Hepatocyte (in vitro differentiated cells): ENCODE results near the gene REX1BD. TPM values are rescaled to one million over a fixed set of nuclear protein-coding genes. Genes with fewer than 3 reads are reported as not detected.
A peak's percentile ranks its signal among the peaks of the same experiment; 100 is the strongest.

ENCODE experiments used
- DNase-seq: peaks from one replicate; pipeline ENCODE4 v3.0.0-alpha.2; 2016; ENCODE audit warnings: low spot score
- H2AFZ ChIP-seq: fragments of 200-600 bp; sonication (generic); 2 replicates; pipeline ENCODE4 v1.6.0; 2016; ENCODE audit warnings: antibody characterized with exemption, mild to moderate bottlenecking
- H3K27ac ChIP-seq: fragments of 200-600 bp; sonication (generic); 2 replicates; pipeline ENCODE4 v1.5.1; 2016; ENCODE audit warnings: mild to moderate bottlenecking
- H3K27me3 ChIP-seq: fragments of 200-600 bp; sonication (generic); 2 replicates; pipeline ENCODE4 v1.6.1; 2016
- H3K36me3 ChIP-seq: fragments of 200-600 bp; sonication (generic); replicated peaks from 2 replicates; pipeline ENCODE4 v1.5.1; 2016; ENCODE audit warnings: low read depth; ENCODE audit not compliant: insufficient read depth
- H3K4me1 ChIP-seq: fragments of 200-600 bp; sonication (generic); 2 replicates; pipeline ENCODE4 v1.5.1; 2016; ENCODE audit warnings: mild to moderate bottlenecking, moderate library complexity; ENCODE audit not compliant: insufficient read depth
- H3K4me2 ChIP-seq: fragments of 200-600 bp; sonication (generic); 2 replicates; pipeline ENCODE4 v1.6.0; 2016
- H3K4me3 ChIP-seq: fragments of 200-600 bp; sonication (generic); 2 replicates; pipeline ENCODE4 v1.5.1; 2016; ENCODE audit warnings: mild to moderate bottlenecking
- H3K79me2 ChIP-seq: fragments of 200-600 bp; sonication (generic); 2 replicates; pipeline ENCODE4 v1.6.0; 2017; ENCODE audit warnings: mild to moderate bottlenecking
- H3K9me2 ChIP-seq: fragments of 200-600 bp; sonication (generic); replicated peaks from 2 replicates; pipeline ENCODE4 v1.6.0; 2017; ENCODE audit warnings: mild to moderate bottlenecking; ENCODE audit not compliant: insufficient read depth
- H3K9me3 ChIP-seq: fragments of 200-600 bp; sonication (generic); 2 replicates; pipeline ENCODE4 v1.5.1; 2016; ENCODE audit warnings: low read depth, mild to moderate bottlenecking
- H4K20me1 ChIP-seq: fragments of 200-600 bp; sonication (generic); 2 replicates; pipeline ENCODE4 v1.6.0; 2016; ENCODE audit warnings: mild to moderate bottlenecking; ENCODE audit not compliant: insufficient read depth, poor library complexity, severe bottlenecking
- CTCF ChIP-seq: fragments of 200-600 bp; sonication (generic); IDR thresholded peaks from 2 replicates; pipeline ENCODE4 v1.5.1; 2016; ENCODE audit warnings: antibody characterized with exemption, mild to moderate bottlenecking; ENCODE audit not compliant: poor library complexity
- EZH2 ChIP-seq: fragments of 200-600 bp; sonication (generic); IDR thresholded peaks from 2 replicates; pipeline ENCODE4 v1.6.1; 2016; ENCODE audit warnings: antibody characterized with exemption, mild to moderate bottlenecking, borderline replicate concordance
- EZH2phosphoT487 ChIP-seq: fragments of 200-600 bp; sonication (generic); IDR thresholded peaks from one replicate; pipeline ENCODE4 v1.6.1; 2018; ENCODE audit warnings: antibody characterized with exemption, mild to moderate bottlenecking, low read depth, moderate library complexity; ENCODE audit not compliant: unreplicated experiment, severe bottlenecking
- WGBS: methylation state at CpG from one replicate; pipeline ENCODE4 v1.1.6; 2016; ENCODE audit warnings: low lambda C conversion rate; ENCODE audit errors: missing lambda C conversion rate; 5-methylcytosine and 5-hydroxymethylcytosine counted together
- polyA plus RNA-seq: library from polyadenylated mRNA; unstranded; fragments of >200 nt; fragmentation: Nextera tagmentation; extraction: Ambion mirVana; gene quantifications from 2 replicates; pipeline ENCODE4 v1.2.1, GENCODE V29; 2016
- total RNA-seq: library from RNA; depleted of rRNA; stranded (reverse); fragments of >200 nt; gene quantifications from 2 replicates; pipeline ENCODE4 v1.2.3, GENCODE V29; 2014

Gene REX1BD
- total and polyA plus RNA-seq, 2 experiments from 2014 or later = 62.6 to 105 TPM

GRCh38 chr19:18595475-18595874 is 6.9 kb downstream of the REX1BD start:
- Histone ChIP-seq H3K27ac (no peak overlapping the region), H3K4me3 (no peak overlapping the region), H3K9me2 (no peaks in the 10 kb centered on the region), H3K4me2 (no peak overlapping the region), H3K36me3 (no peaks in the 10 kb centered on the region), H4K20me1 (no peaks in the 10 kb centered on the region), H3K9me3 (no peaks in the 10 kb centered on the region), H3K27me3 (peaks cover 22% of the 10 kb centered on the region), H3K4me1 (peaks cover 16% of the 10 kb centered on the region), H3K79me2 (no peaks in the 10 kb centered on the region), H2AFZ (no peak overlapping the region)
- 86% methylated on average over 6 of the region's 6 CpGs for WGBS
- TF ChIP-seq EZH2 (no peak), CTCF (no peak), EZH2phosphoT487 (no peak)
- no peak for DNase-seq

- no peak overlapping the region for H2AFZ ChIP-seq
- peaks cover 32% of the 10 kb centered on the region for H3K27me3 ChIP-seq
- no peaks in the 10 kb centered on the region for H3K79me2 ChIP-seq
- peak; percentile 40 for DNase-seq
- H3K9me3 ChIP-seq = no peaks in the 10 kb centered on the region
- H3K9me2 ChIP-seq = no peaks in the 10 kb centered on the region
- H3K4me3 ChIP-seq = no peak overlapping the region
- no peaks in the 10 kb centered on the region for H3K36me3 ChIP-seq
- TF ChIP-seq EZH2phosphoT487 (no peak), CTCF (no peak), EZH2 (no peak)
- no peaks in the 10 kb centered on the region for H4K20me1 ChIP-seq
- H3K4me1 ChIP-seq = peaks cover 16% of the 10 kb centered on the region
- 34% methylated on average over 7 of the region's 21 CpGs for WGBS
- no peak overlapping the region for H3K27ac ChIP-seq
- no peak overlapping the region for H3K4me2 ChIP-seq
These were observed 8.2 kb downstream of the REX1BD start for GRCh38 chr19:18596752-18597157.

- WGBS = 69% methylated on average over 19 of the region's 25 CpGs
- Histone ChIP-seq H4K20me1 (no peaks in the 10 kb centered on the region), H3K4me3 (no peak overlapping the region), H3K36me3 (no peaks in the 10 kb centered on the region), H3K27me3 (peaks cover 45% of the 10 kb centered on the region), H3K9me2 (no peaks in the 10 kb centered on the region), H3K27ac (no peak overlapping the region), H3K79me2 (no peaks in the 10 kb centered on the region), H3K9me3 (no peaks in the 10 kb centered on the region), H3K4me2 (no peak overlapping the region), H2AFZ (no peak overlapping the region), H3K4me1 (peaks cover 16% of the 10 kb centered on the region)
- no peak for TF ChIP-seq EZH2
- TF ChIP-seq EZH2phosphoT487 = no peak
- no peak for TF ChIP-seq CTCF
- no peak for DNase-seq
These were observed 9.4 kb downstream of the REX1BD start for GRCh38 chr19:18597809-18598660.
